ENCODE data around the gene SPECC1. TPM values are rescaled to one million over a fixed set of nuclear protein-coding genes. Genes with fewer than 3 reads are reported as not detected.

Gene SPECC1
- total and polyA plus RNA-seq, 10 of the 15 experiments (the other 5 are each of a cell fraction or from before 2014, with no cell fraction given): 6.4 to 40.6 (median 23.9) TPM

GRCh38 chr17:20128036-20128667 is 119.0 kb downstream of the SPECC1 start (continued):
- TF ChIP-seq USF1 (IDR thresholded peaks at IDR 0.05; ENCODE audit: borderline replicate concordance, extremely low read length, insufficient read depth, low read depth, low read length) (no peak), SUPT20H (IDR thresholded peaks at IDR 0.05; ENCODE audit: borderline replicate concordance, control insufficient read depth, low read depth, low read length) (no peak), KDM1A (IDR thresholded peaks at IDR 0.05; ENCODE audit: borderline replicate concordance) (no peak), WRNIP1 (IDR thresholded peaks at IDR 0.05; ENCODE audit: borderline replicate concordance, low read depth, low read length) (no peak)

DNA sequence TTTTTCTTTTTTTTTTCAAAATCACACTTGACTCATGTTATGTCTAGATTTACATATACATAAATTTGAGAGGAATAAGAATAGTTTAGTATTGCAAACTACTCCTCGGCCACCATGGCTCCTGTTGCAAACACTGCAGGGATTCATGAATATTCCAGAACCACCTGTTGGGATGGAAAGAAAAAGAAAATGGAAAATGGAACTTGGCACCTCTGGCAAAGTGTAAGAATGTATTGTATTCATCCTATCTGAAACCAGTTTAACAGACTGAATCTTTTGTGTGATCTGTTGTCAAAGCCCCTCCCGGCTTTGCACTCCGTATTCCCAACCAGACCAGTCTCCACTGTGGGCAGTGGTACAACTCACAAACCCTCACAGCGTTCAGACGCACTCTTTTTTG is 124.4 kb downstream of the SPECC1 start:
- no peaks in the 10 kb centered on the region for H3K36me3 ChIP-seq (ENCODE audit: control insufficient read depth in 2 of 2, insufficient read depth in 2 of 2, low read length in 1 of 2)
- DNase-seq (ENCODE audit: low read depth, low spot score) (no peak), FAIRE-seq (no peak), ATAC-seq (no peak)
- no peak overlapping the region for H3K4me2 ChIP-seq (ENCODE audit: control insufficient read depth, insufficient read depth)
- RAD21 ChIA-PET (ENCODE audit: unreplicated experiment): no interaction called here
- BruUV-seq (replicated peaks): no TSS peak
- intact Hi-C loops (cut with micrococcal nuclease; ENCODE audit: unreplicated experiment) (no loop called here), in situ Hi-C loops (cut with MboI) (loop anchor here (10.0 kb wide), 1 partner anchor 181 kb away; no protein-coding TSS in a partner anchor)
- no peak overlapping the region for H2AFZ ChIP-seq (ENCODE audit: control insufficient read depth, low read depth, low read length)
- H3K9me3 ChIP-seq (replicated peaks; ENCODE audit: control insufficient read depth, insufficient read depth, low read length): no peaks in the 10 kb centered on the region
- no peaks in the 10 kb centered on the region for H3K4me1 ChIP-seq (ENCODE audit: control insufficient read depth, insufficient read depth, low read length)
- WGBS (ENCODE audit: insufficient coverage, insufficient replicate concordance, low lambda C conversion rate, missing lambda C conversion rate): 86% methylated on average over 5 of the region's 5 CpGs
- no peaks in the 10 kb centered on the region for H4K20me1 ChIP-seq (ENCODE audit: control insufficient read depth, insufficient read depth)
- CTCF ChIA-PET: interaction anchor here (0.7 kb wide), 2 partner anchors 22 to 475 kb away, joined by 3 to 4 read pairs; no protein-coding TSS in a partner anchor
- no peak overlapping the region for H3K9ac ChIP-seq (ENCODE audit: control insufficient read depth, insufficient read depth, low read length)
- POLR2A ChIA-PET: no interaction called here
- SMC1A ChIA-PET (ENCODE audit: uncharacterized antibody, unreplicated experiment): interaction anchor here (0.7 kb wide), 1 partner anchor 14 kb away, joined by 3 read pairs; no protein-coding TSS in a partner anchor
- no peak overlapping the region for H3K4me3 ChIP-seq
- H3K27me3 ChIP-seq (replicated peaks in 1 of 2; ENCODE audit: control insufficient read depth in 2 of 2, insufficient read depth in 2 of 2, low read length in 1 of 2): no peaks in the 10 kb centered on the region
- no peaks in the 10 kb centered on the region for H3K79me2 ChIP-seq (ENCODE audit: control insufficient read depth, insufficient read depth, low read length)
- H3K27ac ChIP-seq (ENCODE audit: control insufficient read depth, insufficient read depth): no peak overlapping the region
- no peak for TF ChIP-seq CHD2 (IDR thresholded peaks at IDR 0.05; ENCODE audit: borderline replicate concordance, low read depth, low read length)
- TF ChIP-seq, protein P1, sequence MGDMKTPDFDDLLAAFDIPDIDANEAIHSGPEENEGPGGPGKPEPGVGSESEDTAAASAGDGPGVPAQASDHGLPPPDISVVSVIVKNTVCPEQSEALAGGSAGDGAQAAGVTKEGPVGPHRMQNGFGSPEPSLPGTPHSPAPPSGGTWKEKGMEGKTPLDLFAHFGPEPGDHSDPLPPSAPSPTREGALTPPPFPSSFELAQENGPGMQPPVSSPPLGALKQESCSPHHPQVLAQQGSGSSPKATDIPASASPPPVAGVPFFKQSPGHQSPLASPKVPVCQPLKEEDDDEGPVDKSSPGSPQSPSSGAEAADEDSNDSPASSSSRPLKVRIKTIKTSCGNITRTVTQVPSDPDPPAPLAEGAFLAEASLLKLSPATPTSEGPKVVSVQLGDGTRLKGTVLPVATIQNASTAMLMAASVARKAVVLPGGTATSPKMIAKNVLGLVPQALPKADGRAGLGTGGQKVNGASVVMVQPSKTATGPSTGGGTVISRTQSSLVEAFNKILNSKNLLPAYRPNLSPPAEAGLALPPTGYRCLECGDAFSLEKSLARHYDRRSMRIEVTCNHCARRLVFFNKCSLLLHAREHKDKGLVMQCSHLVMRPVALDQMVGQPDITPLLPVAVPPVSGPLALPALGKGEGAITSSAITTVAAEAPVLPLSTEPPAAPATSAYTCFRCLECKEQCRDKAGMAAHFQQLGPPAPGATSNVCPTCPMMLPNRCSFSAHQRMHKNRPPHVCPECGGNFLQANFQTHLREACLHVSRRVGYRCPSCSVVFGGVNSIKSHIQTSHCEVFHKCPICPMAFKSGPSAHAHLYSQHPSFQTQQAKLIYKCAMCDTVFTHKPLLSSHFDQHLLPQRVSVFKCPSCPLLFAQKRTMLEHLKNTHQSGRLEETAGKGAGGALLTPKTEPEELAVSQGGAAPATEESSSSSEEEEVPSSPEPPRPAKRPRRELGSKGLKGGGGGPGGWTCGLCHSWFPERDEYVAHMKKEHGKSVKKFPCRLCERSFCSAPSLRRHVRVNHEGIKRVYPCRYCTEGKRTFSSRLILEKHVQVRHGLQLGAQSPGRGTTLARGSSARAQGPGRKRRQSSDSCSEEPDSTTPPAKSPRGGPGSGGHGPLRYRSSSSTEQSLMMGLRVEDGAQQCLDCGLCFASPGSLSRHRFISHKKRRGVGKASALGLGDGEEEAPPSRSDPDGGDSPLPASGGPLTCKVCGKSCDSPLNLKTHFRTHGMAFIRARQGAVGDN (IDR thresholded peaks at IDR 0.05): no peak
- TF ChIP-seq SUPT20H (IDR thresholded peaks at IDR 0.05; ENCODE audit: borderline replicate concordance, control insufficient read depth, low read depth, low read length): no peak
- no peak for TF ChIP-seq IKZF1 (conservative IDR thresholded peaks at IDR 0.05)
- no peak for TF ChIP-seq SIN3A (IDR thresholded peaks at IDR 0.05; ENCODE audit: low read depth, low read length)
- TF ChIP-seq, protein P2, sequence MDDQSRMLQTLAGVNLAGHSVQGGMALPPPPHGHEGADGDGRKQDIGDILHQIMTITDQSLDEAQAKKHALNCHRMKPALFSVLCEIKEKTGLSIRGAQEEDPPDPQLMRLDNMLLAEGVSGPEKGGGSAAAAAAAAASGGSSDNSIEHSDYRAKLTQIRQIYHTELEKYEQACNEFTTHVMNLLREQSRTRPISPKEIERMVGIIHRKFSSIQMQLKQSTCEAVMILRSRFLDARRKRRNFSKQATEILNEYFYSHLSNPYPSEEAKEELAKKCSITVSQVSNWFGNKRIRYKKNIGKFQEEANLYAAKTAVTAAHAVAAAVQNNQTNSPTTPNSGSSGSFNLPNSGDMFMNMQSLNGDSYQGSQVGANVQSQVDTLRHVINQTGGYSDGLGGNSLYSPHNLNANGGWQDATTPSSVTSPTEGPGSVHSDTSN (IDR thresholded peaks at IDR 0.05; ENCODE audit: insufficient replicate concordance, low read depth, low read length): no peak
- TF ChIP-seq, protein P3, sequence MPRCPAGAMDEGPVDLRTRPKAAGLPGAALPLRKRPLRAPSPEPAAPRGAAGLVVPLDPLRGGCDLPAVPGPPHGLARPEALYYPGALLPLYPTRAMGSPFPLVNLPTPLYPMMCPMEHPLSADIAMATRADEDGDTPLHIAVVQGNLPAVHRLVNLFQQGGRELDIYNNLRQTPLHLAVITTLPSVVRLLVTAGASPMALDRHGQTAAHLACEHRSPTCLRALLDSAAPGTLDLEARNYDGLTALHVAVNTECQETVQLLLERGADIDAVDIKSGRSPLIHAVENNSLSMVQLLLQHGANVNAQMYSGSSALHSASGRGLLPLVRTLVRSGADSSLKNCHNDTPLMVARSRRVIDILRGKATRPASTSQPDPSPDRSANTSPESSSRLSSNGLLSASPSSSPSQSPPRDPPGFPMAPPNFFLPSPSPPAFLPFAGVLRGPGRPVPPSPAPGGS (IDR thresholded peaks at IDR 0.05; ENCODE audit: borderline replicate concordance, insufficient read depth, low read depth, low read length, poor library complexity, severe bottlenecking): no peak
- no peak for TF ChIP-seq CBX5 (IDR thresholded peaks at IDR 0.05; ENCODE audit: low read depth)
